GM21528 (cell line): ENCODE measurements around the gene KBTBD13.
"Not testable (repeated sequence)": the region's sequence is repeated elsewhere in the genome, so short reads cannot be mapped to it uniquely, and the experiment has no call there.

Source experiments
- ATAC-seq: cut with Tn5 transposase; IDR thresholded peaks from one replicate; pipeline ENCODE4 v1.9.1; 2021; ENCODE audit warnings: mild to moderate bottlenecking, moderate library complexity; ENCODE audit not compliant: unreplicated experiment, low FRiP score

Gene KBTBD13

GRCh38 chr15:65087411-65087810 is 10.9 kb downstream of the KBTBD13 start:
- no peak for ATAC-seq

GRCh38 chr15:65087873-65088642 is 11.5 kb downstream of the KBTBD13 start:
- no peak for ATAC-seq

GRCh38 chr15:65088643-65089021 is 12.1 kb downstream of the KBTBD13 start:
- ATAC-seq, result no peak

GRCh38 chr15:65089206-65089824 is 12.8 kb downstream of the KBTBD13 start:
- no peak for ATAC-seq

GRCh38 chr15:65091946-65092770 is 15.6 kb downstream of the KBTBD13 start:
- ATAC-seq, result no peak

GRCh38 chr15:65092911-65093792 is 16.6 kb downstream of the KBTBD13 start:
- ATAC-seq, result no peak

- not testable (repeated sequence) for ATAC-seq
Measured at GRCh38 chr15:65093793-65094170, 17.2 kb downstream of the KBTBD13 start.

GRCh38 chr15:65094294-65094995 is 17.9 kb downstream of the KBTBD13 start:
- ATAC-seq, result no peak

GRCh38 chr15:65095011-65095746 is 18.6 kb downstream of the KBTBD13 start:
- ATAC-seq, result no peak

GRCh38 chr15:65095747-65096104 is 19.2 kb downstream of the KBTBD13 start:
- no peak for ATAC-seq

GRCh38 chr15:65096481-65097385 is 20.2 kb downstream of the KBTBD13 start:
- ATAC-seq, result no peak

GRCh38 chr15:65097651-65098263 is 21.2 kb downstream of the KBTBD13 start:
- no peak for ATAC-seq

- no peak for ATAC-seq
Measured at GRCh38 chr15:65099336-65099735, 22.8 kb downstream of the KBTBD13 start.

GRCh38 chr15:65099801-65100200 is 23.3 kb downstream of the KBTBD13 start:
- not testable (repeated sequence) for ATAC-seq

GRCh38 chr15:65100442-65100841 is 23.9 kb downstream of the KBTBD13 start:
- no peak for ATAC-seq

- ATAC-seq, result no peak
Measured at GRCh38 chr15:65101411-65101890, 24.9 kb downstream of the KBTBD13 start.

GRCh38 chr15:65101891-65102708 is 25.6 kb downstream of the KBTBD13 start:
- no peak for ATAC-seq
